GM12878 (cell line): ENCODE measurements around the gene PLSCR4. TPM values are rescaled to one million over a fixed set of nuclear protein-coding genes. Genes with fewer than 3 reads are reported as not detected.

ENCODE experiments used
- ATAC-seq: fragments of 200-7000 bp; cut with Tn5 transposase; 3 replicates; pipeline ENCODE4 v1.9.1; 2020; ENCODE audit warnings: mild to moderate bottlenecking, moderate library complexity
- BruUV-seq: library from RNA; stranded (reverse); fragments of 400-500 nt; replicated peaks from 2 replicates; lab custom pipeline; 2021; lab: Mats Ljungman, UMichigan
- CTCF ChIA-PET: fragments of 300-600 bp; sonication (Branson Sonifier 250); formaldehyde crosslinking; extraction: SDS; loops from one replicate; lab custom pipeline; 2021; ENCODE audit warnings: inconsistent platforms; lab: Yijun Ruan, JAX
- POLR2A ChIA-PET: fragments of 350-600 bp; formaldehyde crosslinking; extraction: SDS; loops from one replicate; lab custom pipeline; 2021; ENCODE audit warnings: inconsistent platforms; lab: Charles Lee
- RAD21 ChIA-PET: fragments of 300-600 bp; sonication (Branson Sonifier 250); formaldehyde crosslinking; loops from one replicate; lab custom pipeline; 2023; ENCODE audit warnings: antibody characterized with exemption; ENCODE audit not compliant: unreplicated experiment; lab: Charles Lee
- SMC1A ChIA-PET: fragments of 300-600 bp; sonication (Branson Sonifier 250); formaldehyde crosslinking; loops from one replicate; lab custom pipeline; 2023; ENCODE audit not compliant: unreplicated experiment, uncharacterized antibody; lab: Charles Lee
- DNase-seq: peaks from one replicate; pipeline ENCODE4 v3.0.0-alpha.2; 2011; ENCODE audit warnings: low read depth, low spot score
- FAIRE-seq: peaks from 3 replicates; lab custom pipeline; 2011; peaks lifted over from hg19 to GRCh38; lab: Jason Lieb, UNC
- H2AFZ ChIP-seq: 2 replicates; pipeline ENCODE4 v1.6.0; 2011; ENCODE audit warnings: low read depth, low read length, control low read depth; ENCODE audit not compliant: control insufficient read depth
- H3K27ac ChIP-seq: 2 replicates; pipeline ENCODE4 v1.5.1; 2011; ENCODE audit warnings: control low read depth; ENCODE audit not compliant: control insufficient read depth, insufficient read depth
- H3K27me3 ChIP-seq, 2 experiments: replicated peaks in 1 of 2; 2 replicates each; pipeline versions ENCODE4 v1.6.0 to v1.6.1; 2011; ENCODE audit warnings: low read length in 1 of 2; ENCODE audit not compliant: control insufficient read depth in 2 of 2, insufficient read depth in 2 of 2
- H3K36me3 ChIP-seq, 2 experiments: 2 replicates each; pipeline ENCODE4 v1.5.1; 2011; ENCODE audit warnings: low read length in 1 of 2; ENCODE audit not compliant: control insufficient read depth in 2 of 2, insufficient read depth in 2 of 2
- H3K4me1 ChIP-seq: 2 replicates; pipeline ENCODE4 v1.6.1; 2011; ENCODE audit warnings: mild to moderate bottlenecking, low read length, moderate library complexity, mixed read lengths; ENCODE audit not compliant: control insufficient read depth, insufficient read depth
- H3K4me2 ChIP-seq: 2 replicates; pipeline ENCODE4 v1.6.0; 2011; ENCODE audit warnings: control low read depth; ENCODE audit not compliant: control insufficient read depth, insufficient read depth
- H3K4me3 ChIP-seq: fragments of 200-600 bp; sonication (generic); 2 replicates; pipeline ENCODE4 v1.5.1; 2016
- H3K79me2 ChIP-seq: 2 replicates; pipeline ENCODE4 v1.6.0; 2011; ENCODE audit warnings: low read length; ENCODE audit not compliant: control insufficient read depth, insufficient read depth
- H3K9ac ChIP-seq: 2 replicates; pipeline ENCODE4 v1.8.0; 2011; ENCODE audit warnings: low read length, control low read depth, mixed read lengths; ENCODE audit not compliant: control insufficient read depth, insufficient read depth
- H3K9me3 ChIP-seq: replicated peaks from 3 replicates; pipeline ENCODE4 v1.5.1; 2011; ENCODE audit warnings: mild to moderate bottlenecking, low read length; ENCODE audit not compliant: control insufficient read depth, insufficient read depth
- H4K20me1 ChIP-seq: 2 replicates; pipeline ENCODE4 v1.6.0; 2011; ENCODE audit not compliant: control insufficient read depth, insufficient read depth
- CBX5 ChIP-seq: sonication (generic); IDR thresholded peaks from 2 replicates; pipeline ENCODE4 v1.6.1; 2016; ENCODE audit warnings: low read depth, moderate library complexity, mild to moderate bottlenecking, inconsistent platforms
- EP300 ChIP-seq, 2 experiments: fragments of 150-350 bp in 1 of 2; IDR thresholded peaks; 2 replicates each; pipeline ENCODE4 v1.6.1; 2011 to 2012; ENCODE audit warnings: low read depth in 2 of 2, low read length in 2 of 2, borderline replicate concordance in 1 of 2, improper control_type of control experiment in 1 of 2, inconsistent platforms in 1 of 2; ENCODE audit not compliant: control insufficient read depth in 1 of 2
- GABPA ChIP-seq: IDR thresholded peaks from 2 replicates; pipeline ENCODE4 v1.6.1; 2014; ENCODE audit warnings: antibody characterized with exemption, low read depth, mild to moderate bottlenecking, inconsistent platforms
- LARP7 ChIP-seq: fragments of 450-650 bp; IDR thresholded peaks from 2 replicates; pipeline ENCODE4 v1.6.1; 2017; ENCODE audit warnings: mild to moderate bottlenecking
- NFIC ChIP-seq: IDR thresholded peaks from 2 replicates; pipeline ENCODE4 v1.6.1; 2012; ENCODE audit warnings: low read depth, mild to moderate bottlenecking, inconsistent platforms, low read length, moderate library complexity
- NFYA ChIP-seq: IDR thresholded peaks from 2 replicates; pipeline ENCODE4 v1.6.1; 2011; ENCODE audit warnings: low read depth, mild to moderate bottlenecking, low read length, improper control_type of control experiment, borderline replicate concordance
- NR2F1 ChIP-seq: fragments of 450-650 bp; conservative IDR thresholded peaks from 2 replicates; pipeline ENCODE4 v1.6.1; 2017; ENCODE audit warnings: mild to moderate bottlenecking
- PAX5 ChIP-seq: IDR thresholded peaks from 2 replicates; pipeline ENCODE4 v1.6.1; 2011; ENCODE audit warnings: low read depth, low read length, borderline replicate concordance
- PBX3 ChIP-seq: IDR thresholded peaks from 2 replicates; pipeline ENCODE4 v1.6.1; 2011; ENCODE audit warnings: mild to moderate bottlenecking, low read depth, low read length, moderate library complexity; ENCODE audit not compliant: insufficient replicate concordance
- POLR2AphosphoS2 ChIP-seq: IDR thresholded peaks from 2 replicates; pipeline ENCODE4 v1.6.1; 2011; ENCODE audit warnings: low read depth, mild to moderate bottlenecking, low read length, improper control_type of control experiment, moderate library complexity
- SMAD1 ChIP-seq: fragments of 450-650 bp; IDR thresholded peaks from 2 replicates; pipeline ENCODE4 v1.6.1; 2018; ENCODE audit warnings: mild to moderate bottlenecking, low read depth; ENCODE audit not compliant: partially characterized antibody
- SPI1 ChIP-seq: IDR thresholded peaks from 2 replicates; pipeline ENCODE4 v1.6.1; 2011; ENCODE audit warnings: low read depth, mild to moderate bottlenecking, low read length, moderate library complexity, borderline replicate concordance; ENCODE audit not compliant: insufficient read depth
- SRF ChIP-seq, 2 experiments: IDR thresholded peaks; 2 replicates each; pipeline ENCODE4 v1.6.1; 2011; ENCODE audit warnings: low read depth in 2 of 2, low read length in 2 of 2, mild to moderate bottlenecking in 1 of 2, moderate library complexity in 1 of 2
- TCF3 ChIP-seq: IDR thresholded peaks from 2 replicates; pipeline ENCODE4 v1.6.1; 2012; ENCODE audit warnings: low read depth, mild to moderate bottlenecking, low read length, borderline replicate concordance; ENCODE audit not compliant: insufficient read depth
- ZBTB33 ChIP-seq: fragments of 450-650 bp; IDR thresholded peaks from 2 replicates; pipeline ENCODE4 v1.6.1; 2017; ENCODE audit warnings: mild to moderate bottlenecking
- ZNF384 ChIP-seq: IDR thresholded peaks from 2 replicates; pipeline ENCODE4 v1.6.1; 2012; ENCODE audit warnings: low read depth, mild to moderate bottlenecking, low read length, improper control_type of control experiment, borderline replicate concordance
- WGBS: methylation state at CpG from one replicate; pipeline ENCODE4 v1.1.6; 2016; ENCODE audit warnings: low lambda C conversion rate; ENCODE audit not compliant: insufficient replicate concordance, insufficient coverage; ENCODE audit errors: missing lambda C conversion rate; 5-methylcytosine and 5-hydroxymethylcytosine counted together
- in situ Hi-C: fragments of 300-500 bp; cut with MboI; formaldehyde crosslinking; loops from 9 replicates; pipeline ENCODE4 v1.14.3; 2018; ENCODE audit warnings: mixed read lengths
- intact Hi-C: fragments of 100-400 bp; cut with micrococcal nuclease; formaldehyde crosslinking; loops from one replicate; pipeline ENCODE4 v1.14.2; 2022; ENCODE audit not compliant: unreplicated experiment
- polyA plus RNA-seq, 11 experiments: library from polyadenylated mRNA; depleted of rRNA in 4 of 11; unstranded in 6 of 11; stranded (reverse) in 5 of 11; fragments of >200 nt; fragmentation: Nextera tagmentation in 4 of 11; fragmentation: Illumina TruSeq in 1 of 11; extraction: Ambion mirVana in 4 of 11; extraction: Trizol in 1 of 11; gene quantifications; 1 replicate in 1 of 11; 2 replicates in 10 of 11; pipeline versions ENCODE4 v1.2.1 to v1.2.3, GENCODE V29; 2011 to 2016; ENCODE audit warnings: inconsistent platforms in 2 of 11, missing spikeins in 2 of 11, low read depth in 1 of 11
- total RNA-seq, 4 experiments: library from RNA; depleted of rRNA in 3 of 4; stranded (reverse); fragments of >200 nt in 3 of 4; fragmentation: Illumina TruSeq in 1 of 4; extraction: Trizol in 1 of 4; gene quantifications; 2 replicates each; pipeline versions ENCODE4 v1.2.1 to v1.2.3, GENCODE V29; 2013 to 2021
- TF ChIP-seq, protein P1 (sequence below): fragments of 450-650 bp; IDR thresholded peaks from 2 replicates; pipeline ENCODE4 v1.6.1; 2017; ENCODE audit warnings: low read depth, mild to moderate bottlenecking, moderate library complexity
- TF ChIP-seq, protein P2 (sequence below): IDR thresholded peaks from 2 replicates; pipeline ENCODE4 v1.6.1; 2011; ENCODE audit warnings: borderline replicate concordance, low read depth, mild to moderate bottlenecking, moderate library complexity, mixed read lengths, low read length; ENCODE audit not compliant: insufficient read depth; ENCODE audit errors: extremely low read length

Gene PLSCR4
- total and polyA plus RNA-seq, 10 of the 15 experiments (the other 5 are each of a cell fraction or from before 2014, with no cell fraction given) = 0.02 TPM; not detected in 9

DNA sequence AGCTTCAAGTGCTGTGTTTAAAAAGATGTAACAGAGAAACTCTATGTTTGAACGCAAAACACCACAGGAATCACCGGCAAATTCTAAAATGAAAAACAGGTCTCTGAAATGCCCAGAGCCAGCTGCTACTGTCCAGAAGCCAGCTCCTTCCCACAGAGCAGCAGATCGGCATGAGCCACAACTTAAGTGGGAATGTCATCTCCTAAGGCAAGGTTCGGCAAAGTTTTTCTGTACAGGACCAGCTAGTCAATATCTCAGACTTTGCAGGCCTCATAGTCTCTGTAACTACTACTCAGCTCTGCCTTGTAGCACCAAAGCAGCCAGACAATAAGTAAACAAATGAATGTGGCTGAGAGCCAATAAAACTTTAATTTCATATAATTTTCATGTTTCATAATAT lies 94.8 kb downstream of the PLSCR4 start:
- ChIA-PET SMC1A (interaction anchor here (0.7 kb wide), 1 partner anchor 181 kb away, joined by 4 read pairs; no protein-coding TSS in a partner anchor), RAD21 (interaction anchor here (0.5 kb wide), 1 partner anchor 33 kb away, joined by 3 read pairs; no protein-coding TSS in a partner anchor), POLR2A (no interaction called here), CTCF (interaction anchor here (0.9 to 1.1 kb wide), 2 partner anchors 17 to 91 kb away, joined by 3 read pairs; no protein-coding TSS in a partner anchor)
- peaks cover 3 to 7% of the 10 kb centered on the region in 2 experiments; a peak in 3 of 4 replicates for H3K27me3 ChIP-seq
- ATAC-seq (no peak), DNase-seq (no peak), FAIRE-seq (no peak)
- intact Hi-C loops = no loop called here
- 67% methylated on average over 4 of the region's 4 CpGs for whole genome bisulfite sequencing
- H3K9ac ChIP-seq = no peak overlapping the region
- H3K9me3 ChIP-seq = no peaks in the 10 kb centered on the region
- no peak overlapping the region for H2AFZ ChIP-seq
- no peaks in the 10 kb centered on the region for H3K79me2 ChIP-seq
- no peaks in the 10 kb centered on the region for H4K20me1 ChIP-seq
- H3K27ac ChIP-seq = no peak overlapping the region
- H3K4me2 ChIP-seq = no peak overlapping the region
- no peaks in the 10 kb centered on the region for H3K4me1 ChIP-seq
- BruUV-seq = no TSS peak
- H3K4me3 ChIP-seq = no peak overlapping the region
- H3K36me3 ChIP-seq = no peaks in the 10 kb centered on the region
- in situ Hi-C loops = no loop called here
- TF ChIP-seq SRF (IDR thresholded peaks at IDR 0.05; ENCODE audit: low read depth in 2 of 2, low read length in 2 of 2) = no peak
- TF ChIP-seq NR2F1 = no peak
- TF ChIP-seq NFYA = no peak
- TF ChIP-seq GABPA = no peak
- no peak for TF ChIP-seq CBX5
- TF ChIP-seq PAX5 = no peak
- no peak for TF ChIP-seq EP300 (IDR thresholded peaks at IDR 0.05; ENCODE audit: borderline replicate concordance in 1 of 2, control insufficient read depth in 1 of 2, low read depth in 2 of 2, low read length in 2 of 2)
- TF ChIP-seq, protein P1, sequence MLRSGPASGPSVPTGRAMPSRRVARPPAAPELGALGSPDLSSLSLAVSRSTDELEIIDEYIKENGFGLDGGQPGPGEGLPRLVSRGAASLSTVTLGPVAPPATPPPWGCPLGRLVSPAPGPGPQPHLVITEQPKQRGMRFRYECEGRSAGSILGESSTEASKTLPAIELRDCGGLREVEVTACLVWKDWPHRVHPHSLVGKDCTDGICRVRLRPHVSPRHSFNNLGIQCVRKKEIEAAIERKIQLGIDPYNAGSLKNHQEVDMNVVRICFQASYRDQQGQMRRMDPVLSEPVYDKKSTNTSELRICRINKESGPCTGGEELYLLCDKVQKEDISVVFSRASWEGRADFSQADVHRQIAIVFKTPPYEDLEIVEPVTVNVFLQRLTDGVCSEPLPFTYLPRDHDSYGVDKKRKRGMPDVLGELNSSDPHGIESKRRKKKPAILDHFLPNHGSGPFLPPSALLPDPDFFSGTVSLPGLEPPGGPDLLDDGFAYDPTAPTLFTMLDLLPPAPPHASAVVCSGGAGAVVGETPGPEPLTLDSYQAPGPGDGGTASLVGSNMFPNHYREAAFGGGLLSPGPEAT = no peak
- TF ChIP-seq PBX3 = no peak
- TF ChIP-seq LARP7 = no peak
- no peak for TF ChIP-seq ZBTB33
- no peak for TF ChIP-seq POLR2AphosphoS2
- TF ChIP-seq SPI1 = no peak
- no peak for TF ChIP-seq TCF3
- no peak for TF ChIP-seq NFIC
- TF ChIP-seq, protein P2, sequence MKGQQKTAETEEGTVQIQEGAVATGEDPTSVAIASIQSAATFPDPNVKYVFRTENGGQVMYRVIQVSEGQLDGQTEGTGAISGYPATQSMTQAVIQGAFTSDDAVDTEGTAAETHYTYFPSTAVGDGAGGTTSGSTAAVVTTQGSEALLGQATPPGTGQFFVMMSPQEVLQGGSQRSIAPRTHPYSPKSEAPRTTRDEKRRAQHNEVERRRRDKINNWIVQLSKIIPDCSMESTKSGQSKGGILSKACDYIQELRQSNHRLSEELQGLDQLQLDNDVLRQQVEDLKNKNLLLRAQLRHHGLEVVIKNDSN = no peak
- no peak for TF ChIP-seq ZNF384
- TF ChIP-seq SMAD1 = no peak
